Measurements from ENCODE around the gene EPHA8. TPM values are rescaled to one million over a fixed set of nuclear protein-coding genes. Genes with fewer than 3 reads are reported as not detected.
A peak's percentile ranks its signal among the peaks of the same experiment; 100 is the strongest.

The EPHA8 gene
- polyA plus RNA-seq, 1 donor (not counting 4 experiments of a cell fraction or from before 2014, with no cell fraction given): 1.0 TPM

DNA sequence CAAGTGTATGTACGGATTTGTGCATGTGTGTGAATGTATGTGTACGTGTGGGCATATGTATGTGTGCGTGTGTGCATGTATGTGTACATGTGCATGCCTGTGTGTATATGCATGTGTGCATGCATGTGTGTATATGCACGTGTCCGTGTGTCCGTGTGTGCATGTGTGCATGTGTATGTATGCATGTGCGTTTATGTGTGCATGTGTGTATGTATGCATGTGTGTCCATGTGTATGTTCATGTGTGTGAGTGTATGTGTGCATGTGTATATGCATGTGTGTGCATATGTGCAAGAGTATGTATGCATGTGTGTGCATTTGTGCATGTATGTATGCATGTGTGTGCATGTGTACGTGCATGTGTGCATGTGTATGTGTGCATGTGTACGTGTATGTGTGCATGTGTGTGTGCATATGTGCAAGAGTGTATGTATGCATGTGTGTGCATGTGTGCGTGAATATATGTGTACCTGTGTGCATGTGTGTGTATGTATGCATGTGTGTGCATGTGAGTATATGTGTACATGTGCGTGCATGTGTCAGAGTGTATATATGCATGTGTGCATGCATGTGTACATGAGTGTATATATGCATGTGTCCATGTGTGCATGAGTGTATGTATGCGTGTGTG is 15.6 kb downstream of the EPHA8 start:
- H3K9me1 ChIP-seq (ENCODE audit: control insufficient read depth, extremely low read depth, insufficient read depth, low read length): no peaks in the 10 kb centered on the region
- H3K27me3 ChIP-seq (ENCODE audit: control insufficient read depth, extremely low read depth, insufficient read depth, low read length): peaks cover 8% of the 10 kb centered on the region
- no peak overlapping the region for H3K4me2 ChIP-seq (ENCODE audit: control insufficient read depth, extremely low read depth, insufficient read depth, low read depth, low read length)
- H3K27ac ChIP-seq (ENCODE audit: control insufficient read depth, insufficient read depth, low read length): no peak overlapping the region
- no peak overlapping the region for H2AFZ ChIP-seq (ENCODE audit: control insufficient read depth, low read length)
- DNase-seq (ENCODE audit: low read depth, low spot score) (no peak), FAIRE-seq (peak; percentile 17)
- H3K9ac ChIP-seq (ENCODE audit: control insufficient read depth, extremely low read depth, insufficient read depth, low read length): no peak overlapping the region
- no peaks in the 10 kb centered on the region for H4K20me1 ChIP-seq (ENCODE audit: control insufficient read depth, extremely low read depth, insufficient read depth, low read length)
- dilution Hi-C loops (cut with MboI; ENCODE audit: extremely low pct_ligation_motif_present, low sequenced_read_pairs): no loop called here
- no peaks in the 10 kb centered on the region for H3K36me3 ChIP-seq (ENCODE audit: control insufficient read depth in 2 of 2, extremely low read depth in 1 of 2, insufficient read depth in 2 of 2, low read length in 2 of 2)
- H3K4me3 ChIP-seq (ENCODE audit: control insufficient read depth in 2 of 3, extremely low read depth in 1 of 3, insufficient read depth in 2 of 3, low read depth in 1 of 3, low read length in 3 of 3): no peak overlapping the region
- no peak for TF ChIP-seq EZH2 (IDR thresholded peaks at IDR 0.05; ENCODE audit: low read length)
- TF ChIP-seq, protein P1, sequence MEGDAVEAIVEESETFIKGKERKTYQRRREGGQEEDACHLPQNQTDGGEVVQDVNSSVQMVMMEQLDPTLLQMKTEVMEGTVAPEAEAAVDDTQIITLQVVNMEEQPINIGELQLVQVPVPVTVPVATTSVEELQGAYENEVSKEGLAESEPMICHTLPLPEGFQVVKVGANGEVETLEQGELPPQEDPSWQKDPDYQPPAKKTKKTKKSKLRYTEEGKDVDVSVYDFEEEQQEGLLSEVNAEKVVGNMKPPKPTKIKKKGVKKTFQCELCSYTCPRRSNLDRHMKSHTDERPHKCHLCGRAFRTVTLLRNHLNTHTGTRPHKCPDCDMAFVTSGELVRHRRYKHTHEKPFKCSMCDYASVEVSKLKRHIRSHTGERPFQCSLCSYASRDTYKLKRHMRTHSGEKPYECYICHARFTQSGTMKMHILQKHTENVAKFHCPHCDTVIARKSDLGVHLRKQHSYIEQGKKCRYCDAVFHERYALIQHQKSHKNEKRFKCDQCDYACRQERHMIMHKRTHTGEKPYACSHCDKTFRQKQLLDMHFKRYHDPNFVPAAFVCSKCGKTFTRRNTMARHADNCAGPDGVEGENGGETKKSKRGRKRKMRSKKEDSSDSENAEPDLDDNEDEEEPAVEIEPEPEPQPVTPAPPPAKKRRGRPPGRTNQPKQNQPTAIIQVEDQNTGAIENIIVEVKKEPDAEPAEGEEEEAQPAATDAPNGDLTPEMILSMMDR (optimal IDR thresholded peaks at IDR 0.05 in 1 of 3, IDR thresholded peaks at IDR 0.05 in 1 of 3, conservative IDR thresholded peaks at IDR 0.05 in 1 of 3; ENCODE audit: extremely low read depth in 1 of 3, insufficient read depth in 2 of 3, low read length in 3 of 3): no peak
- no peaks in the 10 kb centered on the region for H3K4me1 ChIP-seq (ENCODE audit: control insufficient read depth, extremely low read depth, insufficient read depth, low read length)
- peaks cover 22% of the 10 kb centered on the region for H3K9me3 ChIP-seq (ENCODE audit: control insufficient read depth, low read depth, low read length)
- H3K79me2 ChIP-seq (ENCODE audit: control insufficient read depth, insufficient read depth, low read length): no peaks in the 10 kb centered on the region

DNA sequence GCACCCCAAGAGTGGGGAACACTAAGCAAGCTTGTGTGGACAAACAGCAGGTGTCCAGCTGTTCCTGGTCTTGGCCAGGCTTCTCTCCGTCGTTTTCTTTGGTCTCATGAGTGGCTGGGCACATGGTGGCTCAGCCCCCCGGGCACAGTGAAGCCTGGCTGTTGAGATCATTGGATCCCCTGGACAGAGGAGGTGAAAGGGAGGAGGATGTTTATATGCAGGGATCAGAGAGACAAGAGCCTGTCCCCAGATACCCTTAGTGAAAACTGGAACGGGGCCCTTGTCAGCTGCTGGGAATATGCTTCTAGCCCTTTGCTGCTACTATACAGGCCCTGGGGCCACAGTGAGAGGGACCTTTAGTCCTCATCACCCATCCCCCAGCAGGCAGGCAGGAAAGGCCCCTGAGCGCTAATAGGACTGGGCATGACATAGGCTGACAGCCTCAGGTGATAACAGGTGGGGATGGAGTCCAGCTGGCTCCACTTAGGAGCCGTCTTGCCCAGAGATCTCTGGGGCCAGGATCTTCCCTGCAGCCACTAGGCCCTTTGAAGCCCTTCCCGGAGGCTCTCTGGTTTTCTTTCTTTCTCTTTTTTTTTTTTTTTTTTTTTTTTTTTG is 16.4 kb downstream of the EPHA8 start:
- Histone ChIP-seq H3K4me3 (ENCODE audit: control insufficient read depth in 2 of 3, extremely low read depth in 1 of 3, insufficient read depth in 2 of 3, low read depth in 1 of 3, low read length in 3 of 3) (no peak overlapping the region), H4K20me1 (ENCODE audit: control insufficient read depth, extremely low read depth, insufficient read depth, low read length) (no peaks in the 10 kb centered on the region), H3K4me2 (ENCODE audit: control insufficient read depth, extremely low read depth, insufficient read depth, low read depth, low read length) (no peak overlapping the region), H3K36me3 (ENCODE audit: control insufficient read depth in 2 of 2, extremely low read depth in 1 of 2, insufficient read depth in 2 of 2, low read length in 2 of 2) (no peaks in the 10 kb centered on the region), H3K79me2 (ENCODE audit: control insufficient read depth, insufficient read depth, low read length) (no peaks in the 10 kb centered on the region), H3K9ac (ENCODE audit: control insufficient read depth, extremely low read depth, insufficient read depth, low read length) (no peak overlapping the region), H3K9me1 (ENCODE audit: control insufficient read depth, extremely low read depth, insufficient read depth, low read length) (no peaks in the 10 kb centered on the region), H3K27ac (ENCODE audit: control insufficient read depth, insufficient read depth, low read length) (no peak overlapping the region), H3K4me1 (ENCODE audit: control insufficient read depth, extremely low read depth, insufficient read depth, low read length) (no peaks in the 10 kb centered on the region), H2AFZ (ENCODE audit: control insufficient read depth, low read length) (no peak overlapping the region), H3K27me3 (ENCODE audit: control insufficient read depth, extremely low read depth, insufficient read depth, low read length) (peaks cover 8% of the 10 kb centered on the region), H3K9me3 (ENCODE audit: control insufficient read depth, low read depth, low read length) (peaks cover 22% of the 10 kb centered on the region)
- dilution Hi-C loops (cut with MboI; ENCODE audit: extremely low pct_ligation_motif_present, low sequenced_read_pairs): no loop called here
- DNase-seq (ENCODE audit: low read depth, low spot score) (no peak), FAIRE-seq (no peak)
- TF ChIP-seq EZH2 (IDR thresholded peaks at IDR 0.05; ENCODE audit: low read length): no peak
- TF ChIP-seq, protein P1 (optimal IDR thresholded peaks at IDR 0.05 in 1 of 3, IDR thresholded peaks at IDR 0.05 in 1 of 3, conservative IDR thresholded peaks at IDR 0.05 in 1 of 3; ENCODE audit: extremely low read depth in 1 of 3, insufficient read depth in 2 of 3, low read length in 3 of 3): no peak

Data from keratinocyte (primary cell).